ENCODE results near the gene LRRN4.

The LRRN4 gene

GRCh38 chr20:6046432-6046831, 7.4 kb downstream of the LRRN4 start:
- Histone ChIP-seq H3K4me1 (ENCODE audit: control insufficient read depth, insufficient read depth, low read length) (peaks cover 9% of the 10 kb centered on the region), H3K36me3 (ENCODE audit: control insufficient read depth in 2 of 2, insufficient read depth in 2 of 2, low read length in 2 of 2) (peaks cover 2 to 10% of the 10 kb centered on the region in 2 donors), H3K27ac (ENCODE audit: low read length) (no peak overlapping the region)

GRCh38 chr20:6045566-6045965, 8.3 kb downstream of the LRRN4 start:
- Histone ChIP-seq H3K4me1 (ENCODE audit: control insufficient read depth, insufficient read depth, low read length) (peaks cover under 1% of the 10 kb centered on the region), H3K36me3 (ENCODE audit: control insufficient read depth in 2 of 2, insufficient read depth in 2 of 2, low read length in 2 of 2) (peaks cover 7 to 16% of the 10 kb centered on the region in 2 donors), H3K9ac (ENCODE audit: low read length in 2 of 2) (no peak overlapping the region), H3K4me3 (ENCODE audit: low read length in 2 of 2) (no peak overlapping the region), H3K27me3 (ENCODE audit: control insufficient read depth in 1 of 2, insufficient read depth in 2 of 2, low read length in 2 of 2) (no peaks in the 10 kb centered on the region), H3K9me3 (ENCODE audit: control insufficient read depth in 2 of 2, low read length in 2 of 2) (no peaks in the 10 kb centered on the region), H3K27ac (ENCODE audit: low read length) (no peak overlapping the region)

More at GRCh38 chr20:6046432-6046831, 7.4 kb downstream of the LRRN4 start:
- Histone ChIP-seq H3K4me3 (ENCODE audit: low read length in 2 of 2) (no peak overlapping the region), H3K27me3 (ENCODE audit: control insufficient read depth in 1 of 2, insufficient read depth in 2 of 2, low read length in 2 of 2) (no peaks in the 10 kb centered on the region), H3K9ac (ENCODE audit: low read length in 2 of 2) (no peak overlapping the region), H3K9me3 (ENCODE audit: control insufficient read depth in 2 of 2, low read length in 2 of 2) (no peaks in the 10 kb centered on the region)

GRCh38 chr20:6044115-6044514, 9.7 kb downstream of the LRRN4 start:
- H3K27ac ChIP-seq (ENCODE audit: low read length), result no peak overlapping the region
- H3K36me3 ChIP-seq (ENCODE audit: control insufficient read depth in 2 of 2, insufficient read depth in 2 of 2, low read length in 2 of 2), result peaks cover 9 to 18% of the 10 kb centered on the region in 2 donors
- H3K9me3 ChIP-seq (ENCODE audit: control insufficient read depth in 2 of 2, low read length in 2 of 2), result no peaks in the 10 kb centered on the region
- no peaks in the 10 kb centered on the region for H3K27me3 ChIP-seq (ENCODE audit: control insufficient read depth in 1 of 2, insufficient read depth in 2 of 2, low read length in 2 of 2)
- no peak overlapping the region for H3K4me3 ChIP-seq (ENCODE audit: low read length in 2 of 2)
- no peak overlapping the region for H3K9ac ChIP-seq (ENCODE audit: low read length in 2 of 2)
- H3K4me1 ChIP-seq (ENCODE audit: control insufficient read depth, insufficient read depth, low read length), result peaks cover 2% of the 10 kb centered on the region

GRCh38 chr20:6041808-6042265, 12.0 kb downstream of the LRRN4 start:
- no peaks in the 10 kb centered on the region for H3K27me3 ChIP-seq (ENCODE audit: control insufficient read depth in 1 of 2, insufficient read depth in 2 of 2, low read length in 2 of 2)
- H3K9me3 ChIP-seq (ENCODE audit: control insufficient read depth in 2 of 2, low read length in 2 of 2), result no peaks in the 10 kb centered on the region
- H3K4me3 ChIP-seq (ENCODE audit: low read length in 2 of 2), result no peak overlapping the region
- H3K4me1 ChIP-seq (ENCODE audit: control insufficient read depth, insufficient read depth, low read length), result peaks cover 14% of the 10 kb centered on the region
- H3K27ac ChIP-seq (ENCODE audit: low read length), result no peak overlapping the region
- no peak overlapping the region for H3K9ac ChIP-seq (ENCODE audit: low read length in 2 of 2)
- peaks cover 9 to 24% of the 10 kb centered on the region in 2 donors for H3K36me3 ChIP-seq (ENCODE audit: control insufficient read depth in 2 of 2, insufficient read depth in 2 of 2, low read length in 2 of 2)

GRCh38 chr20:6040958-6041807, 12.7 kb downstream of the LRRN4 start:
- H3K4me1 ChIP-seq (ENCODE audit: control insufficient read depth, insufficient read depth, low read length), result peaks cover 14% of the 10 kb centered on the region
- no peaks in the 10 kb centered on the region for H3K9me3 ChIP-seq (ENCODE audit: control insufficient read depth in 2 of 2, low read length in 2 of 2)
- no peak overlapping the region for H3K27ac ChIP-seq (ENCODE audit: low read length)
- peaks cover 9 to 24% of the 10 kb centered on the region in 2 donors for H3K36me3 ChIP-seq (ENCODE audit: control insufficient read depth in 2 of 2, insufficient read depth in 2 of 2, low read length in 2 of 2)
- no peaks in the 10 kb centered on the region for H3K27me3 ChIP-seq (ENCODE audit: control insufficient read depth in 1 of 2, insufficient read depth in 2 of 2, low read length in 2 of 2)
- H3K4me3 ChIP-seq (ENCODE audit: low read length in 2 of 2), result no peak overlapping the region
- H3K9ac ChIP-seq (ENCODE audit: low read length in 2 of 2), result no peak overlapping the region

- peaks cover 14% of the 10 kb centered on the region for H3K4me1 ChIP-seq (ENCODE audit: control insufficient read depth, insufficient read depth, low read length)
- no peak overlapping the region for H3K9ac ChIP-seq (ENCODE audit: low read length in 2 of 2)
- no peaks in the 10 kb centered on the region for H3K9me3 ChIP-seq (ENCODE audit: control insufficient read depth in 2 of 2, low read length in 2 of 2)
- peaks cover 9 to 24% of the 10 kb centered on the region in 2 donors for H3K36me3 ChIP-seq (ENCODE audit: control insufficient read depth in 2 of 2, insufficient read depth in 2 of 2, low read length in 2 of 2)
- no peak overlapping the region for H3K4me3 ChIP-seq (ENCODE audit: low read length in 2 of 2)
- no peaks in the 10 kb centered on the region for H3K27me3 ChIP-seq (ENCODE audit: control insufficient read depth in 1 of 2, insufficient read depth in 2 of 2, low read length in 2 of 2)
- no peak overlapping the region for H3K27ac ChIP-seq (ENCODE audit: low read length)
Observed at GRCh38 chr20:6040540-6040939, 13.3 kb downstream of the LRRN4 start.

- Histone ChIP-seq H3K27ac (ENCODE audit: low read length) (no peak overlapping the region), H3K36me3 (ENCODE audit: control insufficient read depth in 2 of 2, insufficient read depth in 2 of 2, low read length in 2 of 2) (peaks cover 9 to 24% of the 10 kb centered on the region in 2 donors), H3K4me1 (ENCODE audit: control insufficient read depth, insufficient read depth, low read length) (peaks cover 14% of the 10 kb centered on the region), H3K27me3 (ENCODE audit: control insufficient read depth in 1 of 2, insufficient read depth in 2 of 2, low read length in 2 of 2) (no peaks in the 10 kb centered on the region), H3K9ac (ENCODE audit: low read length in 2 of 2) (no peak overlapping the region), H3K9me3 (ENCODE audit: control insufficient read depth in 2 of 2, low read length in 2 of 2) (no peaks in the 10 kb centered on the region), H3K4me3 (ENCODE audit: low read length in 2 of 2) (no peak overlapping the region)
Observed at GRCh38 chr20:6039766-6040165, 14.1 kb downstream of the LRRN4 start.

GRCh38 chr20:6038256-6038655, 15.6 kb downstream of the LRRN4 start:
- Histone ChIP-seq H3K4me1 (ENCODE audit: control insufficient read depth, insufficient read depth, low read length) (peaks cover 27% of the 10 kb centered on the region), H3K4me3 (ENCODE audit: low read length in 2 of 2) (peak overlapping the region in 1 of 2 donors; percentile 15), H3K27ac (ENCODE audit: low read length) (peak overlapping the region; percentile 46), H3K9me3 (ENCODE audit: control insufficient read depth in 2 of 2, low read length in 2 of 2) (no peaks in the 10 kb centered on the region), H3K9ac (ENCODE audit: low read length in 2 of 2) (no peak overlapping the region), H3K36me3 (ENCODE audit: control insufficient read depth in 2 of 2, insufficient read depth in 2 of 2, low read length in 2 of 2) (peaks cover 12 to 20% of the 10 kb centered on the region in 2 donors), H3K27me3 (ENCODE audit: control insufficient read depth in 1 of 2, insufficient read depth in 2 of 2, low read length in 2 of 2) (no peaks in the 10 kb centered on the region)

- Histone ChIP-seq H3K27ac (ENCODE audit: low read length) (no peak overlapping the region), H3K4me3 (ENCODE audit: low read length in 2 of 2) (no peak overlapping the region), H3K36me3 (ENCODE audit: control insufficient read depth in 2 of 2, insufficient read depth in 2 of 2, low read length in 2 of 2) (peaks cover 12 to 23% of the 10 kb centered on the region in 2 donors), H3K27me3 (ENCODE audit: control insufficient read depth in 1 of 2, insufficient read depth in 2 of 2, low read length in 2 of 2) (no peaks in the 10 kb centered on the region), H3K4me1 (ENCODE audit: control insufficient read depth, insufficient read depth, low read length) (peaks cover 29% of the 10 kb centered on the region), H3K9me3 (ENCODE audit: control insufficient read depth in 2 of 2, low read length in 2 of 2) (no peaks in the 10 kb centered on the region), H3K9ac (ENCODE audit: low read length in 2 of 2) (no peak overlapping the region)
Observed at GRCh38 chr20:6037082-6037481, 16.8 kb downstream of the LRRN4 start.

- Histone ChIP-seq H3K9ac (ENCODE audit: low read length in 2 of 2) (no peak overlapping the region), H3K36me3 (ENCODE audit: control insufficient read depth in 2 of 2, insufficient read depth in 2 of 2, low read length in 2 of 2) (peaks cover 8 to 17% of the 10 kb centered on the region in 2 donors), H3K4me1 (ENCODE audit: control insufficient read depth, insufficient read depth, low read length) (peaks cover 29% of the 10 kb centered on the region), H3K4me3 (ENCODE audit: low read length in 2 of 2) (no peak overlapping the region), H3K27ac (ENCODE audit: low read length) (no peak overlapping the region), H3K9me3 (ENCODE audit: control insufficient read depth in 2 of 2, low read length in 2 of 2) (no peaks in the 10 kb centered on the region), H3K27me3 (ENCODE audit: control insufficient read depth in 1 of 2, insufficient read depth in 2 of 2, low read length in 2 of 2) (no peaks in the 10 kb centered on the region)
Observed at GRCh38 chr20:6036213-6036612, 17.6 kb downstream of the LRRN4 start.

Measured in stomach smooth muscle (tissue), 2 donors.